Gastroesophageal sphincter (tissue), 4 donors: ENCODE results near the gene PGBD5. TPM values are rescaled to one million over a fixed set of nuclear protein-coding genes. Genes with fewer than 3 reads are reported as not detected.

Experiments
- ATAC-seq: fragments of 150-250 bp; one replicate; pipeline ENCODE4 v1.9.1; 2016; ENCODE audit warnings: mild to moderate bottlenecking, moderate library complexity
- H3K27ac ChIP-seq, 4 donors: fragments of 200-600 bp; sonication (generic) in 3 of 4; 1 replicate in 3 of 4; 2 replicates in 1 of 4; pipeline ENCODE4 v1.5.1; 2016 to 2019
- H3K27me3 ChIP-seq: fragments of 200-600 bp; sonication (generic); one replicate; pipeline ENCODE4 v1.5.1; 2019
- H3K36me3 ChIP-seq, 2 donors: fragments of 200-600 bp; sonication (generic); one replicate each; pipeline ENCODE4 v1.5.1; 2019; ENCODE audit warnings: control low read depth in 1 of 2
- H3K4me1 ChIP-seq, 3 donors: fragments of 200-600 bp; sonication (generic); 1 replicate in 2 of 3; 2 replicates in 1 of 3; pipeline ENCODE4 v1.5.1; 2016 to 2019; ENCODE audit warnings: control low read depth in 2 of 3
- H3K4me3 ChIP-seq, 2 donors: fragments of 200-600 bp; sonication (generic); one replicate each; pipeline ENCODE4 v1.5.1; 2019; ENCODE audit warnings: mild to moderate bottlenecking in 1 of 2, moderate library complexity in 1 of 2
- H3K9me3 ChIP-seq, 3 donors: fragments of 200-600 bp; sonication (generic); one replicate each; pipeline ENCODE4 v1.5.1; 2017 to 2019; ENCODE audit warnings: control low read depth in 2 of 3
- CTCF ChIP-seq, 4 experiments: fragments of 200-600 bp in 2 of 4; fragments of 450-650 bp in 2 of 4; sonication (generic) in 1 of 4; IDR thresholded peaks; one replicate each; pipeline ENCODE4 v1.5.1; 2017 to 2019; ENCODE audit warnings: antibody characterized with exemption in 4 of 4, mild to moderate bottlenecking in 2 of 4, moderate library complexity in 2 of 4
- EP300 ChIP-seq: sonication (generic); formaldehyde crosslinking; IDR thresholded peaks from one replicate; pipeline ENCODE4 v1.6.1; 2017; ENCODE audit warnings: antibody characterized with exemption, mild to moderate bottlenecking
- POLR2A ChIP-seq, 2 donors: fragments of 450-650 bp; IDR thresholded peaks; one replicate each; pipeline ENCODE4 v1.6.1; 2017; ENCODE audit warnings: antibody characterized with exemption in 2 of 2, mild to moderate bottlenecking in 2 of 2, moderate library complexity in 1 of 2
- POLR2AphosphoS5 ChIP-seq: sonication (generic); formaldehyde crosslinking; IDR thresholded peaks from one replicate; pipeline ENCODE4 v1.6.1; 2017; ENCODE audit warnings: antibody characterized with exemption
- WGBS, 2 donors: methylation state at CpG; one replicate each; pipeline ENCODE4 v1.1.5; 2018; ENCODE audit warnings: low coverage in 1 of 2; 5-methylcytosine and 5-hydroxymethylcytosine counted together
- total RNA-seq, 4 donors: library from RNA; depleted of rRNA; stranded (reverse); fragments of >200 nt; gene quantifications; one replicate each; pipeline ENCODE4 v1.1.0, GENCODE V29; 2016

PGBD5 gene
- total RNA-seq, 4 donors from 2014 or later, result 0.15 to 1.1 (median 0.33) TPM

- H3K27ac ChIP-seq, result no peak overlapping the region
- H3K4me1 ChIP-seq, result no peaks in the 10 kb centered on the region
- WGBS, 2 donors, result 33% methylated on average over 1 of the region's 4 CpGs; no CpG with 5 or more reads in 1 of the 2 donors
- no peaks in the 10 kb centered on the region for H3K27me3 ChIP-seq
- H3K36me3 ChIP-seq, result no peaks in the 10 kb centered on the region
- peaks cover 0 to 22% (median 0%) of the 10 kb centered on the region in 3 donors for H3K9me3 ChIP-seq
- H3K4me3 ChIP-seq, result no peak overlapping the region
- TF ChIP-seq POLR2A (IDR thresholded peaks at IDR 0.05) (no peak), CTCF (IDR thresholded peaks at IDR 0.05) (no peak), EP300 (no peak), POLR2AphosphoS5 (no peak)
- ATAC-seq, result no peak
Observed at GRCh38 chr1:230376296-230376695, 49.8 kb downstream of the PGBD5 start.

- no peak for TF ChIP-seq EP300
- Histone ChIP-seq H3K27ac (no peak overlapping the region), H3K4me1 (no peaks in the 10 kb centered on the region), H3K4me3 (no peak overlapping the region), H3K27me3 (no peaks in the 10 kb centered on the region), H3K36me3 (no peaks in the 10 kb centered on the region), H3K9me3 (peaks cover 0 to 22% (median 0%) of the 10 kb centered on the region in 3 donors)
- 43 to 60% methylated on average over 1 to 3 of the region's 6 CpGs for WGBS, 2 donors
- ATAC-seq, result no peak
Observed at GRCh38 chr1:230375780-230376179, 50.4 kb downstream of the PGBD5 start.

- Histone ChIP-seq H3K36me3 (no peaks in the 10 kb centered on the region), H3K4me1 (no peaks in the 10 kb centered on the region), H3K27me3 (no peaks in the 10 kb centered on the region), H3K4me3 (no peak overlapping the region), H3K27ac (no peak overlapping the region), H3K9me3 (peaks cover 0 to 19% (median 0%) of the 10 kb centered on the region in 3 donors)
- WGBS, 2 donors, result 17 to 23% methylated on average over 1 to 3 of the region's 3 CpGs
- no peak for ATAC-seq
- no peak for TF ChIP-seq POLR2A (IDR thresholded peaks at IDR 0.05)
- no peak for TF ChIP-seq POLR2AphosphoS5
- no peak for TF ChIP-seq CTCF (IDR thresholded peaks at IDR 0.05)
- TF ChIP-seq EP300, result no peak
Observed at GRCh38 chr1:230375147-230375546, 51.0 kb downstream of the PGBD5 start.

- ATAC-seq, result no peak
- WGBS, 2 donors, result 53 to 64% methylated on average over 11 of the region's 12 CpGs
- Histone ChIP-seq H3K9me3 (no peaks in the 10 kb centered on the region), H3K27ac (no peak overlapping the region), H3K27me3 (peaks cover 6% of the 10 kb centered on the region), H3K4me1 (no peaks in the 10 kb centered on the region), H3K36me3 (no peaks in the 10 kb centered on the region), H3K4me3 (no peak overlapping the region)
- TF ChIP-seq POLR2AphosphoS5 (no peak), POLR2A (IDR thresholded peaks at IDR 0.05) (no peak), CTCF (IDR thresholded peaks at IDR 0.05) (no peak), EP300 (no peak)
Observed at GRCh38 chr1:230371923-230372703, 54.0 kb downstream of the PGBD5 start.

GRCh38 chr1:230370109-230370508, 56.0 kb downstream of the PGBD5 start:
- Histone ChIP-seq H3K9me3 (no peaks in the 10 kb centered on the region), H3K36me3 (no peaks in the 10 kb centered on the region), H3K4me1 (no peaks in the 10 kb centered on the region), H3K4me3 (no peak overlapping the region), H3K27me3 (peaks cover 10% of the 10 kb centered on the region), H3K27ac (no peak overlapping the region)
- TF ChIP-seq EP300 (no peak), POLR2AphosphoS5 (no peak), CTCF (IDR thresholded peaks at IDR 0.05) (no peak), POLR2A (IDR thresholded peaks at IDR 0.05) (no peak)
- ATAC-seq, result no peak
- 83 to 95% methylated on average over 1 to 9 of the region's 10 CpGs for WGBS, 2 donors
